Type B pancreatic cell (in vitro differentiated cells): ENCODE data around the gene PVRIG. TPM values are rescaled to one million over a fixed set of nuclear protein-coding genes. Genes with fewer than 3 reads are reported as not detected.
"Not testable (repeated sequence)": the region's sequence is repeated elsewhere in the genome, so short reads cannot be mapped to it uniquely, and the experiment has no call there.

Experiments used
- DNase-seq: peaks from one replicate; pipeline ENCODE4 v3.0.0; 2021; ENCODE audit warnings: mixed read lengths; ENCODE audit not compliant: unreplicated experiment; ENCODE audit errors: extremely low spot score
- H3K27ac Mint-ChIP-seq: 2 replicates; pipeline ENCODE4 v1.8.0; 2021; ENCODE audit warnings: mild to moderate bottlenecking, mixed read lengths
- H3K27me3 Mint-ChIP-seq: 2 replicates; pipeline ENCODE4 v1.8.0; 2021; ENCODE audit warnings: mixed read lengths
- H3K36me3 Mint-ChIP-seq: 2 replicates; pipeline ENCODE4 v1.8.0; 2021; ENCODE audit warnings: mixed read lengths
- H3K4me1 Mint-ChIP-seq: one replicate; pipeline ENCODE4 v1.8.0; 2021; ENCODE audit warnings: mixed read lengths; ENCODE audit not compliant: unreplicated experiment
- H3K4me3 Mint-ChIP-seq: 2 replicates; pipeline ENCODE4 v1.8.0; 2021; ENCODE audit warnings: mild to moderate bottlenecking, mixed read lengths
- H3K9me3 Mint-ChIP-seq: 2 replicates; pipeline ENCODE4 v1.8.0; 2021; ENCODE audit warnings: mixed read lengths
- CTCF ChIP-seq: fragments of 200-600 bp; sonication (generic); conservative IDR thresholded peaks from 2 replicates; pipeline ENCODE4 v1.5.0; 2021; ENCODE audit warnings: antibody characterized with exemption, mild to moderate bottlenecking
- total RNA-seq: library from RNA; stranded (reverse); gene quantifications from 2 replicates; pipeline ENCODE4 v1.2.1, GENCODE V29; 2021; ENCODE audit warnings: low replicate concordance

Gene PVRIG
- total RNA-seq, 1 donor from 2014 or later: not detected

GRCh38 chr7:100266576-100267354 is 47.0 kb downstream of the PVRIG start:
- Mint-ChIP-seq H3K9me3 (no peaks in the 10 kb centered on the region), H3K27me3 (no peaks in the 10 kb centered on the region), H3K27ac (peak overlapping the region; percentile 87), H3K4me3 (peak overlapping the region; percentile 20), H3K4me1 (peaks cover 36% of the 10 kb centered on the region), H3K36me3 (peaks cover 17% of the 10 kb centered on the region)
- no peak for TF ChIP-seq CTCF
- no peak for DNase-seq

GRCh38 chr7:100267648-100268047 is 47.9 kb downstream of the PVRIG start:
- Mint-ChIP-seq H3K4me1 (peaks cover 36% of the 10 kb centered on the region), H3K27ac (no peak overlapping the region), H3K9me3 (no peaks in the 10 kb centered on the region), H3K4me3 (no peak overlapping the region), H3K36me3 (peaks cover 12% of the 10 kb centered on the region), H3K27me3 (no peaks in the 10 kb centered on the region)
- DNase-seq: no peak
- no peak for TF ChIP-seq CTCF

- not testable (repeated sequence) for H3K27ac Mint-ChIP-seq, H3K4me3 Mint-ChIP-seq, H3K27me3 Mint-ChIP-seq
These were observed 49.1 kb downstream of the PVRIG start for GRCh38 chr7:100268882-100269281.

GRCh38 chr7:100269306-100270045 is 49.7 kb downstream of the PVRIG start:
- Mint-ChIP-seq H3K4me3 (peak overlapping the region; percentile 82), H3K27ac (peak overlapping the region; percentile 90), H3K4me1 (peaks cover 32% of the 10 kb centered on the region)
- H3K27me3 Mint-ChIP-seq, DNase-seq, H3K36me3 Mint-ChIP-seq, H3K9me3 Mint-ChIP-seq: not testable (repeated sequence)

More at GRCh38 chr7:100268882-100269281, 49.1 kb downstream of the PVRIG start:
- not testable (repeated sequence) for H3K9me3 Mint-ChIP-seq, DNase-seq
- H3K36me3 Mint-ChIP-seq: peaks cover 12% of the 10 kb centered on the region
- H3K4me1 Mint-ChIP-seq: peaks cover 36% of the 10 kb centered on the region

- not testable (repeated sequence) for DNase-seq, H3K9me3 Mint-ChIP-seq, H3K27me3 Mint-ChIP-seq, H3K36me3 Mint-ChIP-seq
- Mint-ChIP-seq H3K4me3 (peak overlapping the region; percentile 95), H3K4me1 (peaks cover 26% of the 10 kb centered on the region), H3K27ac (peak overlapping the region; percentile 90)
These were observed 50.5 kb downstream of the PVRIG start for GRCh38 chr7:100270046-100270918.

Other genes starting within 250 kb of the PVRIG start
- gene AZGP1, start 243.9 kb upstream of the PVRIG start, total RNA-seq: 0.50 and 0.60 TPM in 2 replicates
- gene ZKSCAN1, start 204.4 kb upstream of the PVRIG start, total RNA-seq: 157 and 170 TPM in 2 replicates
- 11.9 and 16.4 TPM in 2 replicates for gene ZSCAN21, start 170.2 kb upstream of the PVRIG start, total RNA-seq
- 52.8 and 66.6 TPM in 2 replicates for gene ZNF3, start 138.2 kb upstream of the PVRIG start, total RNA-seq
- 87.0 and 120 TPM in 2 replicates for gene COPS6, start 131.0 kb upstream of the PVRIG start, total RNA-seq
- 121 and 244 TPM in 2 replicates for gene MCM7, start 118.6 kb upstream of the PVRIG start, total RNA-seq
- 25.7 and 28.5 TPM in 2 replicates for gene AP4M1, start 118.3 kb upstream of the PVRIG start, total RNA-seq
- gene TAF6, start 100.6 kb upstream of the PVRIG start, total RNA-seq: 50.9 and 77.7 TPM in 2 replicates
- gene CNPY4, start 100.3 kb upstream of the PVRIG start, total RNA-seq: 7.2 and 36.0 TPM in 2 replicates
- 2.7 and 2.8 TPM in 2 replicates for gene MBLAC1, start 93.0 kb upstream of the PVRIG start, total RNA-seq
- gene LAMTOR4, start 71.0 kb upstream of the PVRIG start, total RNA-seq: 96.7 and 109 TPM in 2 replicates
- gene TRAPPC14, start 61.2 kb upstream of the PVRIG start, total RNA-seq: 21.3 and 35.2 TPM in 2 replicates
- 7.2 and 7.4 TPM in 2 replicates for gene GAL3ST4, start 51.3 kb upstream of the PVRIG start, total RNA-seq
- 20.6 and 53.3 TPM in 2 replicates for gene GPC2, start 42.6 kb upstream of the PVRIG start, total RNA-seq
- 1.6 and 1.7 TPM in 2 replicates for gene STAG3, start 42.0 kb upstream of the PVRIG start, total RNA-seq
- gene SPDYE3, start 87.8 kb downstream of the PVRIG start, total RNA-seq: not detected in 2 replicates
- gene PILRB, start 138.2 kb downstream of the PVRIG start, total RNA-seq: 45.2 and 51.5 TPM in 2 replicates
- gene PILRA, start 153.5 kb downstream of the PVRIG start, total RNA-seq: 2.1 and 2.8 TPM in 2 replicates
- 2.2 and 2.7 TPM in 2 replicates for gene ZCWPW1, start 208.8 kb downstream of the PVRIG start, total RNA-seq
- 27.5 and 36.6 TPM in 2 replicates for gene MEPCE, start 209.9 kb downstream of the PVRIG start, total RNA-seq
- 31.4 and 33.8 TPM in 2 replicates for gene PPP1R35, start 216.5 kb downstream of the PVRIG start, total RNA-seq
- 1.4 and 2.8 TPM in 2 replicates for gene SPACDR, start 244.3 kb downstream of the PVRIG start, total RNA-seq